Bronchial epithelial cell (primary cell): Measurements from ENCODE around the gene SRCIN1. TPM values are rescaled to one million over a fixed set of nuclear protein-coding genes. Genes with fewer than 3 reads are reported as not detected.

Experiments used
- DNase-seq: peaks from one replicate; pipeline ENCODE4 v3.0.0-alpha.2; 2010; ENCODE audit warnings: low read depth
- FAIRE-seq: peaks from 2 replicates; lab custom pipeline; 2011; peaks lifted over from hg19 to GRCh38; lab: Jason Lieb, UNC
- H3K27me3 ChIP-seq: 2 replicates; pipeline ENCODE4 v1.5.1; 2011; ENCODE audit warnings: low read length; ENCODE audit not compliant: control insufficient read depth, insufficient read depth
- H3K36me3 ChIP-seq: 2 replicates; pipeline ENCODE4 v1.5.1; 2011; ENCODE audit warnings: low read length; ENCODE audit not compliant: control insufficient read depth, insufficient read depth
- H3K4me3 ChIP-seq: 2 replicates; pipeline ENCODE4 v1.5.1; 2011; ENCODE audit warnings: mild to moderate bottlenecking, low read depth, low read length, control low read depth
- total RNA-seq: library from RNA; depleted of rRNA; stranded (reverse); fragments of >200 nt; gene quantifications from 2 replicates; pipeline ENCODE4 v1.2.1, GENCODE V29; 2014
- TF ChIP-seq, protein P1 (sequence below): IDR thresholded peaks from 2 replicates; pipeline ENCODE4 v1.5.1; 2011; ENCODE audit warnings: mild to moderate bottlenecking, moderate library complexity, low read length, control low read depth, inconsistent platforms; ENCODE audit not compliant: insufficient read depth, severe bottlenecking

Gene SRCIN1
- total RNA-seq, 1 donor from 2014 or later = under 0.01 TPM

DNA sequence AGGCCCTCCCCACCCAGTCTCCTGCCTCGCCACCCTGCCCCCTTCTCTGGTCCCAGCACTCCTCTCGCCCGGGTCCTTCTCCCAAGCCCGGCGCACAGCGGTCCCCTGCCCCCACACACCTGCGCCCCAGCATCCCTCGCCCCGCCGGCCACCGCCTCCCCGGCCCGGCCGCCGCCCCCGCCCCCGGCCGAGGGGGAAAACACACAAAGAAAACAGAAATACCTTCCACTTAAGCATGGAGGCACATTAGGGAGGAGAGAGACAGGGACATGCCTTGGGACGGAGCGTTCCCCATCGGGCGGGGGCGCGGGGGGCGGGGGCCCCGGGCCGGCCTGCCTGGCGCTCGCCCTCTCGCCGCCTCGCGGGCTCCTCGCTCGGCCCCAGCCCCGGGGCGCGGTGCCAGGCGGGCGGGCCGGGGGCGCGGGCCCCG lies 326 bp downstream of the SRCIN1 start:
- DNase-seq = no peak
- TF ChIP-seq, protein P1, sequence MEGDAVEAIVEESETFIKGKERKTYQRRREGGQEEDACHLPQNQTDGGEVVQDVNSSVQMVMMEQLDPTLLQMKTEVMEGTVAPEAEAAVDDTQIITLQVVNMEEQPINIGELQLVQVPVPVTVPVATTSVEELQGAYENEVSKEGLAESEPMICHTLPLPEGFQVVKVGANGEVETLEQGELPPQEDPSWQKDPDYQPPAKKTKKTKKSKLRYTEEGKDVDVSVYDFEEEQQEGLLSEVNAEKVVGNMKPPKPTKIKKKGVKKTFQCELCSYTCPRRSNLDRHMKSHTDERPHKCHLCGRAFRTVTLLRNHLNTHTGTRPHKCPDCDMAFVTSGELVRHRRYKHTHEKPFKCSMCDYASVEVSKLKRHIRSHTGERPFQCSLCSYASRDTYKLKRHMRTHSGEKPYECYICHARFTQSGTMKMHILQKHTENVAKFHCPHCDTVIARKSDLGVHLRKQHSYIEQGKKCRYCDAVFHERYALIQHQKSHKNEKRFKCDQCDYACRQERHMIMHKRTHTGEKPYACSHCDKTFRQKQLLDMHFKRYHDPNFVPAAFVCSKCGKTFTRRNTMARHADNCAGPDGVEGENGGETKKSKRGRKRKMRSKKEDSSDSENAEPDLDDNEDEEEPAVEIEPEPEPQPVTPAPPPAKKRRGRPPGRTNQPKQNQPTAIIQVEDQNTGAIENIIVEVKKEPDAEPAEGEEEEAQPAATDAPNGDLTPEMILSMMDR = no peak
- FAIRE-seq = no peak
- peak overlapping the region; percentile 46 for H3K4me3 ChIP-seq
- H3K36me3 ChIP-seq = no peaks in the 10 kb centered on the region
- H3K27me3 ChIP-seq = peaks cover 19% of the 10 kb centered on the region

DNA sequence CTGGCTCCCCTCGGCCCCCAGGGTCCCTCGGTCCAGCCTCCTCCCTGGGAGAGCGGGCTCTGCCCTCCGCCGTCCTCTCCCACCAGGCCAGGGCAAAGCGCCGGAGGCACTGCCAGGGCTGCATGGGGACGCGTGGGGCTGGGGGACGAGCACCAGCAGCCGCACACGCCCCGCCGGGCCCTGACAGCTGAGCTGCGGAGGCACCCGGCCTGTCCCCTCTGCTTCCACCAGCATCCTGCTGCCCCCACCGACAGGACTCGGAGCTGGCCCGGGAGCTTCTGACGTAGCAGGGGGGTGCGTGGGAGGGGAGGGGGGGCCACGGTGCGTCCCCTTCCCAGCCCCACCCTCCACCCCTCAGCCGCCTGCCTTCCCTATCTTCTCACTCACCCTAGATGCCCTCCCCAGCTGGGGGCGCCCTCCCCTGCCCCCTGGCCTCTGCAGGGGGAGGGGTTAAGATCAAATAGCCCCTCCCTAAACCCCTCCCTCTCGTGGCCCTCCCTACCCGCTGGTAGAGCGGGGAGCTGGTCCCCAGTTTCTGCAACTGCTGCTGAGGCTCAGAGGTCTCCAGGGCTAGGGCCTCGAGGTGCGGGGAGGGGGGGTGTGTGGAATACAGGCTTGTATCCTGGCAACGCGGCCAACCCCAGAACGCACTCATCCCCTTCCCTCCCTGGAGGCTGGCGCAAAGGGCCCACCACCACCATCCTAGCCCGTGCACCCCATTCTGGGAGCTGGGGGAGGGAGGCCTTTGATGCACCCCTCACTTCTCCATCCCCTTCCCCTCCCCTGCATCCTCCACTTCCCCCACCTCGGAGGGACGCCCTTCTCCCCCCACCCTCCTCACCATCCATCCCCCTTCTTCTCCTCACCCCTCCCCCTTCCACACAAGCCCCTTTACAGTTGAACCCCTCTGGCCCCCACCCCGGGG lies 1.0 kb downstream of the SRCIN1 start:
- Histone ChIP-seq H3K27me3 (peaks cover 19% of the 10 kb centered on the region), H3K36me3 (no peaks in the 10 kb centered on the region), H3K4me3 (no peak overlapping the region)
- DNase-seq (no peak), FAIRE-seq (no peak)
- TF ChIP-seq, protein P1 = no peak

DNA sequence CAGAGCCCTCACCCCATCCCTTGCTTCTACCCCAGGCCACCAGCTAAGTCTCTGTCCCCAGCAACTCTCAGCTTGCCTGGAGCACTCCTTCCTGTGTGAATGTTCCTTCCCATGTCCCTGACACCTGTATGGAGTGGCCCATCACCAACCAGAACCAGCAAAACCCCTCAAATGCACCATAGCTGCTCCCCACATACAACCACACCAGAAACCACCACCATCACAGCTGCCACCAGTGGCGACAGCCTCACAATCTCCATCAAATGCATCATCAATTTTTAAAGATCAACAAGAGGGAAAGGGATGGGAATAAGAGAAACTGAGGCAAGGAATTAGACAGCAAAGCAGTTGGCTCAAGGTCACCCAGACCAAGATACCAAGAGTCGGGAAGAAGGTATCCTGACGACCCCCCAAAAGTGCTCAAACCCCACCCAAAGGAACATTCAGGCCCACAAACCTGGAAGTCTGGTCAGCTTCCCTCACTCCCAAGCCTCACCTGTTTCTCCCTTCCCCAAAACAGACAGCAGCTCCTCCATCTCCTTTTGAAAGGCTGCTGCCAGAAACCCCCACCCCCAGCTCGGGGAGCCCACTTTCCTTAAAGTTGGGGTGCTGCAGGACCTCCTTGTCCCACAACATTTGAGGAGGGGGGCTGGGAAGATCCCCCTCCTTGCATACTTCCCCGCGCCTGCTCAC lies 1.8 kb downstream of the SRCIN1 start:
- no peaks in the 10 kb centered on the region for H3K36me3 ChIP-seq
- TF ChIP-seq, protein P1 = no peak
- FAIRE-seq (no peak), DNase-seq (no peak)
- no peak overlapping the region for H3K4me3 ChIP-seq
- H3K27me3 ChIP-seq = peaks cover 18% of the 10 kb centered on the region

DNA sequence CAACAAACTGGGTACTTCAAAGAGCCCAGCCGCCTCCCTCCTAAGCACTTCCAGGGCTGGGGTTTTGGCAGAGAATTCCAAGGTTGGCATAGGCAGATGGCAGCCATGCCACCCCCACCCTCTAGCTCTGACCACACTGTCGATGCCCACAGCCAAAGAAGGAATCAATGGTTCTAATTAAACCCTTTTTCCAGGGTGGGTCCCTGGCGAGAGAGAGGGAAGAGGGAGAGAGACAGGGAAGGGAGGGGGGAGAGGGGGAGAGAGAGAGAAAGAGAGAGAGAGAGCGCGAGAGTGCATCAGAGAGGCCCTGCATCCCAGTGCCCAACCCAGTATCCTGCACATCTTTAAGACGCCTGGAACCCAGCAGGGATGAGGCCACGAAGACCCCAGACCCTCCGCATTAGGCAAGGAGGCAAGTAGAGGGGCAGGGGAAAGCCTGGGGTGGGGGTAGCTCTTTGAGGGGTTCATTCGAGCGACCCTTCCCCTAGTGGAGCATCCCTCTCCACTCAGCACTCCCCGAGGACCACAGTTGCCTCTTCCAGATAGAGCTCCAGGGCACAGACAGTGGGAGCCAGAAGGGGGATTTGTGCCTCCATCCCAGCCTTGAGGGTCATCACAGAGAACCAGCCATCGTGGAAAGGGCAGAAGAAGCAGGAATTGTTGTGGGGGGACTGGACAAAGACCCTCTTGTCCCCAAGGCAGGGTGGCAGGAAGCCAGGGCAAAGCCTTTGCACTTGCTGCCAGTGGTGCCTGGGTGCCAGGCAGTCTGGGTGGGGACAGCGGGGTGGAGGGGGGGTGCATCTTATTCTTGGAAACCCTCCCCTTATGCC lies 2.6 kb downstream of the SRCIN1 start:
- no peak for DNase-seq
- peaks cover 19% of the 10 kb centered on the region for H3K27me3 ChIP-seq
- no peak for FAIRE-seq
- H3K4me3 ChIP-seq = no peak overlapping the region
- no peaks in the 10 kb centered on the region for H3K36me3 ChIP-seq
- TF ChIP-seq, protein P1 = no peak

DNA sequence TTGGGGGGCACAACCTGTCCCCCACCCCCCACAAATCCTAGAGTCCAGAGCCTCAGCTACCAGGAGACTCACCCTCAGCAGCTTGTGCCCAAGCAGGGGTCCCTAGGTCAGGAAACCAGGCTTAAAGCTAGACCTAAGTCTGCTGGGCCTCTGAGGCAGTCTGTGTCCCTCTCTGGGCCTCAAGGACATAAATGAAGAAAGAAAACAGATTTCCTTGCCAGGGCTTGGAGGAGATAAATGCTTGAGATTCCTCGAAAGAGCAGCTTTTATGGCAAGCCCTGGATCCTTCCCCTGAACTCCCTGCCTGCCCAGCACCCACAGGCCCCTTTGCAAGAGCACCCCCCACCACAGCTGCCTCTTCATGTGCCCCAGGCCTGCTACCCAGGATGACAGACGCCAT lies 3.3 kb downstream of the SRCIN1 start:
- no peaks in the 10 kb centered on the region for H3K36me3 ChIP-seq
- H3K4me3 ChIP-seq = no peak overlapping the region
- DNase-seq (no peak), FAIRE-seq (no peak)
- H3K27me3 ChIP-seq = peaks cover 16% of the 10 kb centered on the region
- TF ChIP-seq, protein P1 = no peak
